BJ (cell line): ENCODE measurements around the gene ZNF157. TPM values are rescaled to one million over a fixed set of nuclear protein-coding genes. Genes with fewer than 3 reads are reported as not detected.

Source experiments
- CTCF ChIA-PET: fragments of 350-600 bp; formaldehyde crosslinking; extraction: SDS; loops from one replicate; lab custom pipeline; 2021; ENCODE audit warnings: antibody characterized with exemption, inconsistent platforms; lab: Yijun Ruan, JAX
- POLR2A ChIA-PET: fragments of 300-600 bp; sonication (Branson Sonifier 250); formaldehyde crosslinking; extraction: SDS; loops from one replicate; lab custom pipeline; 2021; ENCODE audit warnings: antibody characterized with exemption; lab: Charles Lee
- DNase-seq: peaks from one replicate; pipeline ENCODE4 v3.0.0-alpha.2; 2011; ENCODE audit warnings: low read depth
- H3K27me3 ChIP-seq: 2 replicates; pipeline ENCODE4 v1.6.0; 2011; ENCODE audit warnings: low read length; ENCODE audit not compliant: control insufficient read depth, insufficient read depth
- H3K36me3 ChIP-seq: 2 replicates; pipeline ENCODE4 v1.5.1; 2011; ENCODE audit warnings: low read length; ENCODE audit not compliant: control insufficient read depth, insufficient read depth
- H3K4me3 ChIP-seq: 2 replicates; pipeline ENCODE4 v1.5.1; 2011; ENCODE audit warnings: low read depth, mild to moderate bottlenecking, control low read depth, low read length
- CTCF ChIP-seq: IDR thresholded peaks from 2 replicates; pipeline ENCODE4 v1.5.1; 2011; ENCODE audit warnings: low read depth, mild to moderate bottlenecking, control low read depth, inconsistent platforms, low read length, moderate library complexity; ENCODE audit not compliant: insufficient read depth
- polyA plus RNA-seq: library from polyadenylated mRNA; depleted of rRNA; stranded (reverse); fragments of >200 nt; gene quantifications from 2 replicates; pipeline ENCODE4 v1.2.3, GENCODE V29; 2011

Gene ZNF157
- polyA plus RNA-seq, 1 experiment, result not detected

GRCh38 chrX:47446431-47446830 is 76.1 kb downstream of the ZNF157 start:
- CTCF ChIA-PET, result interaction anchor here (0.6 kb wide), 2 partner anchors 57 to 176 kb away, joined by 3 to 5 read pairs; no protein-coding TSS in a partner anchor

GRCh38 chrX:47446971-47447370 is 76.6 kb downstream of the ZNF157 start:
- ChIA-PET CTCF (interaction anchor here (0.6 kb wide), 1 partner anchor 177 kb away, joined by 3 read pairs; no protein-coding TSS in a partner anchor), POLR2A (no interaction called here)
- no peaks in the 10 kb centered on the region for H3K36me3 ChIP-seq
- no peak for TF ChIP-seq CTCF
- H3K27me3 ChIP-seq, result no peaks in the 10 kb centered on the region
- DNase-seq, result no peak
- no peak overlapping the region for H3K4me3 ChIP-seq

More at GRCh38 chrX:47446431-47446830, 76.1 kb downstream of the ZNF157 start:
- DNase-seq, result no peak
- POLR2A ChIA-PET, result no interaction called here
- no peak for TF ChIP-seq CTCF
- Histone ChIP-seq H3K27me3 (no peaks in the 10 kb centered on the region), H3K4me3 (no peak overlapping the region), H3K36me3 (no peaks in the 10 kb centered on the region)

GRCh38 chrX:47447607-47448006 is 77.2 kb downstream of the ZNF157 start:
- H3K4me3 ChIP-seq, result no peak overlapping the region
- ChIA-PET CTCF (no interaction called here), POLR2A (no interaction called here)
- H3K36me3 ChIP-seq, result no peaks in the 10 kb centered on the region
- no peak for DNase-seq
- TF ChIP-seq CTCF, result no peak
- H3K27me3 ChIP-seq, result no peaks in the 10 kb centered on the region

GRCh38 chrX:47448165-47448806 is 77.9 kb downstream of the ZNF157 start:
- TF ChIP-seq CTCF, result no peak
- DNase-seq, result no peak
- H3K27me3 ChIP-seq, result no peaks in the 10 kb centered on the region
- H3K36me3 ChIP-seq, result no peaks in the 10 kb centered on the region
- ChIA-PET POLR2A (no interaction called here), CTCF (no interaction called here)
- no peak overlapping the region for H3K4me3 ChIP-seq

GRCh38 chrX:47452112-47452511 is 81.7 kb downstream of the ZNF157 start:
- ChIA-PET POLR2A (no interaction called here), CTCF (no interaction called here)
- no peak for TF ChIP-seq CTCF
- no peaks in the 10 kb centered on the region for H3K27me3 ChIP-seq
- peaks cover 4% of the 10 kb centered on the region for H3K36me3 ChIP-seq
- H3K4me3 ChIP-seq, result no peak overlapping the region
- no peak for DNase-seq
